Tibial nerve (tissue), 3 donors: Measurements from ENCODE around the gene TINAGL1.

Experiments
- POLR2A ChIP-seq, 2 donors: fragments of 450-650 bp; IDR thresholded peaks; one replicate each; pipeline ENCODE4 v1.6.1; 2017; ENCODE audit warnings: antibody characterized with exemption in 2 of 2, mild to moderate bottlenecking in 2 of 2, moderate library complexity in 2 of 2
- TF ChIP-seq, protein P1 (sequence below), 5 experiments: fragments of 200-600 bp in 3 of 5; fragments of 450-650 bp in 2 of 5; sonication (generic) in 3 of 5; IDR thresholded peaks; one replicate each; pipeline ENCODE4 v1.5.1; 2016 to 2019; ENCODE audit warnings: antibody characterized with exemption in 5 of 5, mild to moderate bottlenecking in 3 of 5, moderate library complexity in 2 of 5

- no peak for TF ChIP-seq POLR2A (IDR thresholded peaks at IDR 0.05)
- TF ChIP-seq, protein P1, sequence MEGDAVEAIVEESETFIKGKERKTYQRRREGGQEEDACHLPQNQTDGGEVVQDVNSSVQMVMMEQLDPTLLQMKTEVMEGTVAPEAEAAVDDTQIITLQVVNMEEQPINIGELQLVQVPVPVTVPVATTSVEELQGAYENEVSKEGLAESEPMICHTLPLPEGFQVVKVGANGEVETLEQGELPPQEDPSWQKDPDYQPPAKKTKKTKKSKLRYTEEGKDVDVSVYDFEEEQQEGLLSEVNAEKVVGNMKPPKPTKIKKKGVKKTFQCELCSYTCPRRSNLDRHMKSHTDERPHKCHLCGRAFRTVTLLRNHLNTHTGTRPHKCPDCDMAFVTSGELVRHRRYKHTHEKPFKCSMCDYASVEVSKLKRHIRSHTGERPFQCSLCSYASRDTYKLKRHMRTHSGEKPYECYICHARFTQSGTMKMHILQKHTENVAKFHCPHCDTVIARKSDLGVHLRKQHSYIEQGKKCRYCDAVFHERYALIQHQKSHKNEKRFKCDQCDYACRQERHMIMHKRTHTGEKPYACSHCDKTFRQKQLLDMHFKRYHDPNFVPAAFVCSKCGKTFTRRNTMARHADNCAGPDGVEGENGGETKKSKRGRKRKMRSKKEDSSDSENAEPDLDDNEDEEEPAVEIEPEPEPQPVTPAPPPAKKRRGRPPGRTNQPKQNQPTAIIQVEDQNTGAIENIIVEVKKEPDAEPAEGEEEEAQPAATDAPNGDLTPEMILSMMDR (IDR thresholded peaks at IDR 0.05) = no peak
Measured at GRCh38 chr1:31580513-31580870, 4.2 kb downstream of the TINAGL1 start.
